B cell (primary cell): ENCODE results near the gene FKBP1B. TPM values are rescaled to one million over a fixed set of nuclear protein-coding genes. Genes with fewer than 3 reads are reported as not detected.

Experiments
- ATAC-seq: fragments of 200-7000 bp; cut with Tn5 transposase; one replicate; pipeline ENCODE4 v1.10.0; 2021; ENCODE audit warnings: low read depth, mild to moderate bottlenecking, moderate number of reproducible peaks, moderate library complexity
- CTCF ChIA-PET: fragments of 350-600 bp; sonication (Branson Sonifier 250); formaldehyde crosslinking; loops from one replicate; lab custom pipeline; 2021; ENCODE audit warnings: antibody characterized with exemption, inconsistent platforms; lab: Charles Lee
- POLR2A ChIA-PET: fragments of 350-600 bp; sonication (Branson Sonifier 250); formaldehyde crosslinking; loops from one replicate; lab custom pipeline; 2021; ENCODE audit warnings: antibody characterized with exemption; lab: Charles Lee
- DNase-seq: peaks from one replicate; pipeline ENCODE4 v3.0.0; 2013
- H2AFZ ChIP-seq: 2 replicates; pipeline ENCODE4 v1.6.1; 2012; ENCODE audit warnings: mild to moderate bottlenecking, low read depth, low read length; ENCODE audit not compliant: insufficient read depth, poor library complexity, severe bottlenecking
- H3K27ac ChIP-seq, 2 donors: 1 replicate in 1 of 2; 2 replicates in 1 of 2; pipeline ENCODE4 v1.5.1; 2012 to 2013; ENCODE audit warnings: low read length in 2 of 2, mild to moderate bottlenecking in 2 of 2, moderate library complexity in 1 of 2
- H3K27me3 ChIP-seq, 4 experiments: fragments of 200-600 bp in 1 of 4; sonication (generic) in 1 of 4; replicated peaks in 1 of 4; 1 replicate in 2 of 4; 2 replicates in 2 of 4; pipeline versions ENCODE4 v1.6.1 to v1.7.0; 2013 to 2016; ENCODE audit warnings: low read length in 3 of 4, mild to moderate bottlenecking in 2 of 4, mixed read lengths in 1 of 4, moderate library complexity in 1 of 4; ENCODE audit not compliant: insufficient read depth in 4 of 4, control insufficient read depth in 3 of 4; ENCODE audit errors: control extremely low read depth in 1 of 4
- H3K36me3 ChIP-seq, 2 experiments: replicated peaks in 1 of 2; 1 replicate in 1 of 2; 2 replicates in 1 of 2; pipeline versions ENCODE4 v1.6.1 to v1.7.1; 2013; ENCODE audit warnings: low read length in 1 of 2; ENCODE audit not compliant: insufficient read depth in 2 of 2, control insufficient read depth in 1 of 2; ENCODE audit errors: control extremely low read depth in 1 of 2, extremely low read depth in 1 of 2
- H3K4me1 ChIP-seq, 2 donors: fragments of 200-600 bp in 1 of 2; sonication (generic) in 1 of 2; 1 replicate in 1 of 2; 2 replicates in 1 of 2; pipeline versions ENCODE4 v1.5.1 to v1.6.1; 2013 to 2017; ENCODE audit warnings: low read length in 2 of 2; ENCODE audit not compliant: control insufficient read depth in 2 of 2, insufficient read depth in 2 of 2
- H3K4me2 ChIP-seq: replicated peaks from 2 replicates; pipeline ENCODE3; 2012; ENCODE audit warnings: mild to moderate bottlenecking, low read depth, low read length; ENCODE audit not compliant: poor library complexity, severe bottlenecking
- H3K4me3 ChIP-seq, 5 experiments: fragments of 200-600 bp in 1 of 5; sonication (generic) in 1 of 5; 1 replicate in 3 of 5; 2 replicates in 2 of 5; pipeline versions ENCODE4 v1.5.1 to v1.7.0; 2011 to 2016; ENCODE audit warnings: low read length in 4 of 5, mild to moderate bottlenecking in 4 of 5, low read depth in 2 of 5, control low read depth in 1 of 5, moderate library complexity in 1 of 5; ENCODE audit not compliant: insufficient read depth in 1 of 5; ENCODE audit errors: control extremely low read depth in 1 of 5, extremely low read depth in 1 of 5
- H3K79me2 ChIP-seq: fragments of 200-600 bp; sonication (generic); one replicate; pipeline ENCODE4 v1.6.0; 2016; ENCODE audit warnings: low read length; ENCODE audit not compliant: control insufficient read depth, insufficient read depth
- H3K9ac ChIP-seq: fragments of 200-600 bp; sonication (generic); 2 replicates; pipeline ENCODE4 v1.6.1; 2017; ENCODE audit warnings: mild to moderate bottlenecking, low read length, moderate library complexity
- H3K9me3 ChIP-seq, 3 donors: one replicate each; pipeline versions ENCODE4 v1.6.1 to v1.7.1; 2013; ENCODE audit warnings: low read length in 2 of 3; ENCODE audit not compliant: control insufficient read depth in 2 of 3, insufficient read depth in 1 of 3; ENCODE audit errors: control extremely low read depth in 1 of 3
- H4K20me1 ChIP-seq: 2 replicates; pipeline ENCODE4 v1.6.0; 2012; ENCODE audit warnings: mild to moderate bottlenecking, low read length; ENCODE audit not compliant: insufficient read depth, control insufficient read depth, poor library complexity, severe bottlenecking
- H3K27ac Mint-ChIP-seq: one replicate; pipeline ENCODE4 v1.8.0; 2021; ENCODE audit warnings: mixed read lengths
- H3K27me3 Mint-ChIP-seq: one replicate; pipeline ENCODE4 v1.8.0; 2021; ENCODE audit warnings: mixed read lengths
- H3K4me1 Mint-ChIP-seq: one replicate; pipeline ENCODE4 v1.8.0; 2021; ENCODE audit warnings: mixed read lengths
- H3K4me3 Mint-ChIP-seq: one replicate; pipeline ENCODE4 v1.8.0; 2021; ENCODE audit warnings: mixed read lengths
- H3K9me3 Mint-ChIP-seq: one replicate; pipeline ENCODE4 v1.8.0; 2022; ENCODE audit warnings: mixed read lengths; ENCODE audit not compliant: insufficient read depth
- EZH2 ChIP-seq: IDR thresholded peaks from 2 replicates; pipeline ENCODE4 v1.6.1; 2012; ENCODE audit warnings: borderline replicate concordance, low read depth, mild to moderate bottlenecking, moderate library complexity, low read length; ENCODE audit not compliant: insufficient read depth, poor library complexity, severe bottlenecking
- WGBS: methylation state at CpG from one replicate; pipeline ENCODE4 v1.1.5; 2013; ENCODE audit warnings: missing lambda C conversion rate; ENCODE audit not compliant: insufficient coverage; 5-methylcytosine and 5-hydroxymethylcytosine counted together
- intact Hi-C: fragments of 100-400 bp; cut with micrococcal nuclease; formaldehyde crosslinking; loops from one replicate; pipeline ENCODE4 v1.10.0; 2022
- polyA plus RNA-seq: library from polyadenylated mRNA; depleted of rRNA; stranded (reverse); fragments of >200 nt; gene quantifications from 2 replicates; pipeline ENCODE4 v1.2.3, GENCODE V29; 2012
- total RNA-seq, 2 donors: library from RNA; stranded (reverse); fragments of 120-200 nt in 1 of 2; gene quantifications; 1 replicate in 1 of 2; 2 replicates in 1 of 2; pipeline versions ENCODE4 v1.2.3 to v1.2.4, GENCODE V29; 2013 to 2022
- TF ChIP-seq, protein P1 (sequence below): fragments of 200-600 bp; IDR thresholded peaks from one replicate; pipeline ENCODE4 v1.8.0; 2022; ENCODE audit warnings: antibody characterized with exemption, mild to moderate bottlenecking

FKBP1B gene
- total and polyA plus RNA-seq, 2 donors (not counting 1 experiment from before 2014, with no cell fraction given), result 0.85 to 3.8 TPM

DNA sequence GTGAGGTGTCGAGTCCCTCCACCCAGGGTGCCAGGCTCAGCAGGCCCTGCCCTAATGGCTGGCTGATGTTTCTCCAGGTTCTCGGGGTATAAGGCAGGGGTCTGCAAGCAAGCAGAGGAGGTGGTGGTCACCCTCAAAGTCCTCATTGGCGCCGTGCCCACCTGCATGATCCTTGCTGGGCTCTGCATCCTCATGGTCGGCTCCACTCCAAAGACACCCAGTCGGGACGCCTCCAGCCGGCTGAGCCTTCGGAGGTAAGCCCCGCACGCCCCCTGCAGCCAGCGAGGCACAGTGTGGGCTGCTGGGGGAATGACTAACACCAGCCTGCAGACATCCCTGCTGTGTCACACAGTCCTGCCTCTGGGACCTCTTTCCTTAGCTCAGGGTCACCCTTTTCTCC lies 25.5 kb upstream of the FKBP1B start:
- H3K4me1 ChIP-seq, result no peaks in the 10 kb centered on the region
- peaks cover 4 to 20% of the 10 kb centered on the region in 2 experiments for H3K36me3 ChIP-seq
- Mint-ChIP-seq H3K4me1 (no peaks in the 10 kb centered on the region), H3K27ac (no peak overlapping the region), H3K9me3 (no peaks in the 10 kb centered on the region), H3K4me3 (no peak overlapping the region), H3K27me3 (no peaks in the 10 kb centered on the region)
- H3K9ac ChIP-seq, result no peak overlapping the region
- no peak for TF ChIP-seq EZH2
- TF ChIP-seq, protein P1, sequence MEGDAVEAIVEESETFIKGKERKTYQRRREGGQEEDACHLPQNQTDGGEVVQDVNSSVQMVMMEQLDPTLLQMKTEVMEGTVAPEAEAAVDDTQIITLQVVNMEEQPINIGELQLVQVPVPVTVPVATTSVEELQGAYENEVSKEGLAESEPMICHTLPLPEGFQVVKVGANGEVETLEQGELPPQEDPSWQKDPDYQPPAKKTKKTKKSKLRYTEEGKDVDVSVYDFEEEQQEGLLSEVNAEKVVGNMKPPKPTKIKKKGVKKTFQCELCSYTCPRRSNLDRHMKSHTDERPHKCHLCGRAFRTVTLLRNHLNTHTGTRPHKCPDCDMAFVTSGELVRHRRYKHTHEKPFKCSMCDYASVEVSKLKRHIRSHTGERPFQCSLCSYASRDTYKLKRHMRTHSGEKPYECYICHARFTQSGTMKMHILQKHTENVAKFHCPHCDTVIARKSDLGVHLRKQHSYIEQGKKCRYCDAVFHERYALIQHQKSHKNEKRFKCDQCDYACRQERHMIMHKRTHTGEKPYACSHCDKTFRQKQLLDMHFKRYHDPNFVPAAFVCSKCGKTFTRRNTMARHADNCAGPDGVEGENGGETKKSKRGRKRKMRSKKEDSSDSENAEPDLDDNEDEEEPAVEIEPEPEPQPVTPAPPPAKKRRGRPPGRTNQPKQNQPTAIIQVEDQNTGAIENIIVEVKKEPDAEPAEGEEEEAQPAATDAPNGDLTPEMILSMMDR, result no peak
- H3K27me3 ChIP-seq, result no peaks in the 10 kb centered on the region
- H3K4me3 ChIP-seq, result no peak overlapping the region
- WGBS, result 97% methylated on average over 12 of the region's 12 CpGs
- no peaks in the 10 kb centered on the region for H4K20me1 ChIP-seq
- no peaks in the 10 kb centered on the region for H3K79me2 ChIP-seq
- no peak overlapping the region for H3K27ac ChIP-seq
- H3K9me3 ChIP-seq, result no peaks in the 10 kb centered on the region
- ATAC-seq (no peak), DNase-seq (no peak)
- POLR2A ChIA-PET, result no interaction called here
- CTCF ChIA-PET, result no interaction called here
- no peak overlapping the region for H3K4me2 ChIP-seq
- intact Hi-C loops, result no loop called here
- H2AFZ ChIP-seq, result no peak overlapping the region

DNA sequence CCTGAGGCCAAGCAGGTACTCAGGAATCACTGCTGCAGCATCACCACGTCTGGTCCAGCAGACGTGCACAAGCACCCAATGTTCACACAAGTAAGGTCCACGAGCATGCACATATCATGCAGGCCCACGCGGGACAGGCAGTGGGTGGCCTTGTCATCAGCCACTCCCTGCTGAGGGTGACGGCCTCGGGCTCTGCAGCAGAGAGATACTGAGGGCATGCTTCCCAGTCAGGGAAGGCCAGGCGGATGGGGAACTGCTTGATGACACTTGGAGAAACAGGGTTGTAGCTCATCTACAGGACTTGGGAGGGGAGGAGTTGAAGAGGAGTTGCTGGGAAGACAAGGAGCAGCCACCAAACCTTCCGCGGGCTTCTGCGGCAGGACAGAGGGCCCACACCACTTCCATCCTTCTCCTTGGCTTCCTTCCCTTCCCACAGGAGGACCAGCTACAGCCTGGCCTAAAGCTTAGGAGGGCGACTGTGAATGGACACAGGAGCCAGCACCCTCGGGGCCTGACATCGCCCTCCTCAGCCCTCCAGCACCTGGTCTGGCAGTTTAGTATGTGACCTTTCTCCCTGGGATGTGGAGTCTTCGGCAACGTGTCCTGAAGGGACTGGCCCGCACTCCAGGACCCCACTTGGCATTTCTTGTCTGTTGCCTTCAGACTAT lies 24.4 kb upstream of the FKBP1B start:
- no peaks in the 10 kb centered on the region for H3K4me1 Mint-ChIP-seq
- H3K27ac Mint-ChIP-seq, result no peak overlapping the region
- no peaks in the 10 kb centered on the region for H3K79me2 ChIP-seq
- TF ChIP-seq, protein P1, result no peak
- TF ChIP-seq EZH2, result no peak
- H3K36me3 ChIP-seq, result peaks cover 11 to 31% of the 10 kb centered on the region in 2 experiments
- no peak overlapping the region for H3K9ac ChIP-seq
- H3K27ac ChIP-seq, result no peak overlapping the region
- ChIA-PET POLR2A (no interaction called here), CTCF (interaction anchor here (1.4 kb wide), 1 partner anchor 59 kb away, joined by 5 read pairs; the partner anchor contains the start of gene TP53I3)
- H3K27me3 Mint-ChIP-seq, result no peaks in the 10 kb centered on the region
- H3K4me2 ChIP-seq, result no peak overlapping the region
- ATAC-seq (no peak), DNase-seq (no peak)
- no peaks in the 10 kb centered on the region for H3K9me3 Mint-ChIP-seq
- intact Hi-C loops, result no loop called here
- WGBS, result 97% methylated on average over 14 of the region's 17 CpGs
- no peaks in the 10 kb centered on the region for H3K27me3 ChIP-seq
- no peak overlapping the region for H2AFZ ChIP-seq
- no peaks in the 10 kb centered on the region for H3K9me3 ChIP-seq
- H4K20me1 ChIP-seq, result no peaks in the 10 kb centered on the region
- H3K4me1 ChIP-seq, result no peaks in the 10 kb centered on the region
- no peak overlapping the region for H3K4me3 Mint-ChIP-seq
- no peak overlapping the region for H3K4me3 ChIP-seq
